HepG2 (cell line): ENCODE results near the gene AZU1. TPM values are rescaled to one million over a fixed set of nuclear protein-coding genes. Genes with fewer than 3 reads are reported as not detected.

Source experiments
- CHD4 ChIP-seq: fragments of 200-600 bp; sonication (generic); IDR thresholded peaks from 2 replicates; pipeline ENCODE4 v1.7.0; 2017; ENCODE audit warnings: mild to moderate bottlenecking, low read length, borderline replicate concordance
- MIER2 ChIP-seq: IDR thresholded peaks from 2 replicates; pipeline ENCODE4 v1.6.1; 2016; ENCODE audit warnings: missing biosample characterization, missing genetic modification reagents
- PITX1 ChIP-seq: sonication (generic); formaldehyde crosslinking; IDR thresholded peaks from 2 replicates; pipeline ENCODE4 v1.5.1; 2020; ENCODE audit warnings: mild to moderate bottlenecking, missing genetic modification reagents
- PRMT3 ChIP-seq: sonication (generic); formaldehyde crosslinking; IDR thresholded peaks from 2 replicates; pipeline ENCODE4 v1.8.1; 2022; ENCODE audit warnings: low read depth, mild to moderate bottlenecking, moderate library complexity, missing genetic modification reagents, borderline replicate concordance
- SNAI1 ChIP-seq: sonication (generic); formaldehyde crosslinking; IDR thresholded peaks from 2 replicates; pipeline ENCODE4 v1.5.0; 2020; ENCODE audit warnings: mild to moderate bottlenecking, missing genetic modification reagents, borderline replicate concordance
- SP4 ChIP-seq: sonication (generic); formaldehyde crosslinking; IDR thresholded peaks from 2 replicates; pipeline ENCODE4 v1.8.1; 2023; ENCODE audit warnings: mild to moderate bottlenecking, missing genetic modification reagents
- SP5 ChIP-seq: IDR thresholded peaks from 2 replicates; pipeline ENCODE4 v1.6.1; 2016; ENCODE audit warnings: low read depth, borderline replicate concordance
- TRIM24 ChIP-seq: sonication (generic); formaldehyde crosslinking; IDR thresholded peaks from 2 replicates; pipeline ENCODE4 v1.8.0; 2022; ENCODE audit warnings: mild to moderate bottlenecking, missing genetic modification reagents
- ZBTB33 ChIP-seq: sonication (generic); formaldehyde crosslinking; IDR thresholded peaks from 2 replicates; pipeline ENCODE4 v1.4.0; 2020; ENCODE audit warnings: missing genetic modification reagents
- ZKSCAN5 ChIP-seq: sonication (generic); formaldehyde crosslinking; IDR thresholded peaks from 2 replicates; pipeline ENCODE4 v1.5.1; 2020; ENCODE audit warnings: mild to moderate bottlenecking, missing genetic modification reagents
- ZNF547 ChIP-seq: sonication (generic); formaldehyde crosslinking; IDR thresholded peaks from 2 replicates; pipeline ENCODE4 v1.5.1; 2020; ENCODE audit warnings: mild to moderate bottlenecking, missing genetic modification reagents
- ZNF780A ChIP-seq: sonication (generic); formaldehyde crosslinking; IDR thresholded peaks from 2 replicates; pipeline ENCODE4 v1.8.0; 2022; ENCODE audit warnings: mild to moderate bottlenecking, missing genetic modification reagents, moderate library complexity
- ZNF878 ChIP-seq: sonication (generic); formaldehyde crosslinking; IDR thresholded peaks from 2 replicates; pipeline ENCODE4 v1.8.1; 2023; ENCODE audit warnings: mild to moderate bottlenecking, missing genetic modification reagents, moderate library complexity
- ZNF883 ChIP-seq: sonication (generic); formaldehyde crosslinking; IDR thresholded peaks from 2 replicates; pipeline ENCODE4 v1.5.1; 2020; ENCODE audit warnings: mild to moderate bottlenecking, missing genetic modification reagents; ENCODE audit errors: not compliant biosample characterization
- polyA plus RNA-seq, 8 experiments: library from polyadenylated mRNA; depleted of rRNA in 3 of 8; stranded (reverse) in 7 of 8; unstranded in 1 of 8; fragments of >200 nt; fragmentation: Illumina TruSeq in 4 of 8; extraction: Trizol in 4 of 8; gene quantifications; 2 replicates each; pipeline versions ENCODE4 v1.2.1 to v1.2.3, GENCODE V29; 2011 to 2016; ENCODE audit warnings: low read depth in 4 of 8, missing spikeins in 1 of 8, mixed read lengths in 1 of 8; ENCODE audit not compliant: insufficient read depth in 1 of 8
- total RNA-seq, 5 experiments: library from RNA; depleted of rRNA; stranded (reverse); fragments of >200 nt; fragmentation: Illumina TruSeq; extraction: Trizol; gene quantifications; 2 replicates each; pipeline ENCODE4 v1.2.3, GENCODE V29; 2016; ENCODE audit warnings: low read depth in 1 of 5
- TF ChIP-seq, protein P1 (sequence below): sonication (generic); formaldehyde crosslinking; IDR thresholded peaks from 2 replicates; pipeline ENCODE4 v1.4.0; 2020; ENCODE audit warnings: missing genetic modification reagents, borderline replicate concordance
- TF ChIP-seq, protein P2 (sequence below): sonication (generic); formaldehyde crosslinking; IDR thresholded peaks from 2 replicates; pipeline ENCODE4 v1.8.0; 2022; ENCODE audit warnings: missing genetic modification reagents, mild to moderate bottlenecking, borderline replicate concordance
- TF ChIP-seq, protein P3 (sequence below): sonication (generic); formaldehyde crosslinking; IDR thresholded peaks from 2 replicates; pipeline ENCODE4 v1.4.0; 2020; ENCODE audit warnings: missing genetic modification reagents, borderline replicate concordance

The AZU1 gene
- total and polyA plus RNA-seq, 2 of the 13 experiments (the other 11 are each of a cell fraction or from before 2014, with no cell fraction given): not detected

GRCh38 chr19:795691-796581, 31.7 kb upstream of the AZU1 start (continued):
- TF ChIP-seq PITX1 (CRISPR knock-in tag) (0 out of 2 replicates have a peak, but pooled peaks have one; percentile 17), ZNF780A (no peak), ZNF883 (CRISPR knock-in tag) (peak; percentile 14), ZKSCAN5 (CRISPR knock-in tag) (0 out of 2 replicates have a peak, but pooled peaks have one; percentile 10), ZNF878 (CRISPR knock-in tag) (no peak), SP5 (CRISPR knock-in tag) (no peak), ZBTB33 (CRISPR knock-in tag) (peak; percentile 52; the same call in 1 of the 2 replicates), ZNF547 (CRISPR knock-in tag) (0 out of 2 replicates have a peak, but pooled peaks have one; percentile 2), CHD4 (peak; percentile 29; the same call in 1 of the 2 replicates), TRIM24 (0 out of 2 replicates have a peak, but pooled peaks have one; percentile 14), PRMT3 (CRISPR knock-in tag) (no peak), SP4 (CRISPR knock-in tag) (0 out of 2 replicates have a peak, but pooled peaks have one; percentile 13), MIER2 (CRISPR knock-in tag) (no peak), SNAI1 (CRISPR knock-in tag) (0 out of 2 replicates have a peak, but pooled peaks have one; percentile 42)
- TF ChIP-seq, protein P1, sequence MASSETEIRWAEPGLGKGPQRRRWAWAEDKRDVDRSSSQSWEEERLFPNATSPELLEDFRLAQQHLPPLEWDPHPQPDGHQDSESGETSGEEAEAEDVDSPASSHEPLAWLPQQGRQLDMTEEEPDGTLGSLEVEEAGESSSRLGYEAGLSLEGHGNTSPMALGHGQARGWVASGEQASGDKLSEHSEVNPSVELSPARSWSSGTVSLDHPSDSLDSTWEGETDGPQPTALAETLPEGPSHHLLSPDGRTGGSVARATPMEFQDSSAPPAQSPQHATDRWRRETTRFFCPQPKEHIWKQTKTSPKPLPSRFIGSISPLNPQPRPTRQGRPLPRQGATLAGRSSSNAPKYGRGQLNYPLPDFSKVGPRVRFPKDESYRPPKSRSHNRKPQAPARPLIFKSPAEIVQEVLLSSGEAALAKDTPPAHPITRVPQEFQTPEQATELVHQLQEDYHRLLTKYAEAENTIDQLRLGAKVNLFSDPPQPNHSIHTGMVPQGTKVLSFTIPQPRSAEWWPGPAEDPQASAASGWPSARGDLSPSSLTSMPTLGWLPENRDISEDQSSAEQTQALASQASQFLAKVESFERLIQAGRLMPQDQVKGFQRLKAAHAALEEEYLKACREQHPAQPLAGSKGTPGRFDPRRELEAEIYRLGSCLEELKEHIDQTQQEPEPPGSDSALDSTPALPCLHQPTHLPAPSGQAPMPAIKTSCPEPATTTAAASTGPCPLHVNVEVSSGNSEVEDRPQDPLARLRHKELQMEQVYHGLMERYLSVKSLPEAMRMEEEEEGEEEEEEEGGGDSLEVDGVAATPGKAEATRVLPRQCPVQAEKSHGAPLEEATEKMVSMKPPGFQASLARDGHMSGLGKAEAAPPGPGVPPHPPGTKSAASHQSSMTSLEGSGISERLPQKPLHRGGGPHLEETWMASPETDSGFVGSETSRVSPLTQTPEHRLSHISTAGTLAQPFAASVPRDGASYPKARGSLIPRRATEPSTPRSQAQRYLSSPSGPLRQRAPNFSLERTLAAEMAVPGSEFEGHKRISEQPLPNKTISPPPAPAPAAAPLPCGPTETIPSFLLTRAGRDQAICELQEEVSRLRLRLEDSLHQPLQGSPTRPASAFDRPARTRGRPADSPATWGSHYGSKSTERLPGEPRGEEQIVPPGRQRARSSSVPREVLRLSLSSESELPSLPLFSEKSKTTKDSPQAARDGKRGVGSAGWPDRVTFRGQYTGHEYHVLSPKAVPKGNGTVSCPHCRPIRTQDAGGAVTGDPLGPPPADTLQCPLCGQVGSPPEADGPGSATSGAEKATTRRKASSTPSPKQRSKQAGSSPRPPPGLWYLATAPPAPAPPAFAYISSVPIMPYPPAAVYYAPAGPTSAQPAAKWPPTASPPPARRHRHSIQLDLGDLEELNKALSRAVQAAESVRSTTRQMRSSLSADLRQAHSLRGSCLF (CRISPR knock-in tag): no peak
- TF ChIP-seq, protein P2, sequence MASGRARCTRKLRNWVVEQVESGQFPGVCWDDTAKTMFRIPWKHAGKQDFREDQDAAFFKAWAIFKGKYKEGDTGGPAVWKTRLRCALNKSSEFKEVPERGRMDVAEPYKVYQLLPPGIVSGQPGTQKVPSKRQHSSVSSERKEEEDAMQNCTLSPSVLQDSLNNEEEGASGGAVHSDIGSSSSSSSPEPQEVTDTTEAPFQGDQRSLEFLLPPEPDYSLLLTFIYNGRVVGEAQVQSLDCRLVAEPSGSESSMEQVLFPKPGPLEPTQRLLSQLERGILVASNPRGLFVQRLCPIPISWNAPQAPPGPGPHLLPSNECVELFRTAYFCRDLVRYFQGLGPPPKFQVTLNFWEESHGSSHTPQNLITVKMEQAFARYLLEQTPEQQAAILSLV: peak; percentile 14; the same call in 1 of the 2 replicates
- TF ChIP-seq, protein P3, sequence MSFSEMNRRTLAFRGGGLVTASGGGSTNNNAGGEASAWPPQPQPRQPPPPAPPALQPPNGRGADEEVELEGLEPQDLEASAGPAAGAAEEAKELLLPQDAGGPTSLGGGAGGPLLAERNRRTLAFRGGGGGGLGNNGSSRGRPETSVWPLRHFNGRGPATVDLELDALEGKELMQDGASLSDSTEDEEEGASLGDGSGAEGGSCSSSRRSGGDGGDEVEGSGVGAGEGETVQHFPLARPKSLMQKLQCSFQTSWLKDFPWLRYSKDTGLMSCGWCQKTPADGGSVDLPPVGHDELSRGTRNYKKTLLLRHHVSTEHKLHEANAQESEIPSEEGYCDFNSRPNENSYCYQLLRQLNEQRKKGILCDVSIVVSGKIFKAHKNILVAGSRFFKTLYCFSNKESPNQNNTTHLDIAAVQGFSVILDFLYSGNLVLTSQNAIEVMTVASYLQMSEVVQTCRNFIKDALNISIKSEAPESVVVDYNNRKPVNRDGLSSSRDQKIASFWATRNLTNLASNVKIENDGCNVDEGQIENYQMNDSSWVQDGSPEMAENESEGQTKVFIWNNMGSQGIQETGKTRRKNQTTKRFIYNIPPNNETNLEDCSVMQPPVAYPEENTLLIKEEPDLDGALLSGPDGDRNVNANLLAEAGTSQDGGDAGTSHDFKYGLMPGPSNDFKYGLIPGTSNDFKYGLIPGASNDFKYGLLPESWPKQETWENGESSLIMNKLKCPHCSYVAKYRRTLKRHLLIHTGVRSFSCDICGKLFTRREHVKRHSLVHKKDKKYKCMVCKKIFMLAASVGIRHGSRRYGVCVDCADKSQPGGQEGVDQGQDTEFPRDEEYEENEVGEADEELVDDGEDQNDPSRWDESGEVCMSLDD (CRISPR knock-in tag): no peak
